GM12891 (cell line): ENCODE measurements around the gene BAD.
"Not testable (repeated sequence)": the region's sequence is repeated elsewhere in the genome, so short reads cannot be mapped to it uniquely, and the experiment has no call there.

ENCODE experiments used
- DNase-seq: peaks from one replicate; pipeline ENCODE4 v3.0.0; 2011; ENCODE audit warnings: low spot score; ENCODE audit not compliant: insufficient read length
- FAIRE-seq: peaks from 2 replicates; lab custom pipeline; 2011; peaks lifted over from hg19 to GRCh38; lab: Jason Lieb, UNC
- PAX5 ChIP-seq: IDR thresholded peaks from 2 replicates; pipeline ENCODE4 v1.6.1; 2011; ENCODE audit warnings: low read length, moderate library complexity, mild to moderate bottlenecking; ENCODE audit not compliant: insufficient read depth, severe bottlenecking
- POLR2A ChIP-seq: IDR thresholded peaks from 2 replicates; pipeline ENCODE4 v1.6.1; 2011; ENCODE audit warnings: low read depth, low read length, control low read depth
- POLR2AphosphoS5 ChIP-seq: IDR thresholded peaks from 2 replicates; pipeline ENCODE4 v1.6.1; 2011; ENCODE audit warnings: low read depth, low read length, control low read depth
- POU2F2 ChIP-seq: IDR thresholded peaks from 2 replicates; pipeline ENCODE4 v1.6.1; 2011; ENCODE audit warnings: low read depth, mild to moderate bottlenecking, control low read depth, low read length, moderate library complexity
- SPI1 ChIP-seq: IDR thresholded peaks from 2 replicates; pipeline ENCODE4 v1.6.1; 2011; ENCODE audit warnings: low read depth, low read length, control low read depth
- TAF1 ChIP-seq: IDR thresholded peaks from 2 replicates; pipeline ENCODE4 v1.6.1; 2011; ENCODE audit warnings: low read depth, low read length, control low read depth

BAD gene

GRCh38 chr11:64314805-64315561 is 30.5 kb upstream of the BAD start:
- FAIRE-seq (no peak), DNase-seq (no peak)

GRCh38 chr11:64314146-64314804 is 29.8 kb upstream of the BAD start:
- TF ChIP-seq TAF1 (no peak), PAX5 (no peak), POU2F2 (no peak), POLR2A (no peak), SPI1 (no peak), POLR2AphosphoS5 (no peak)
- DNase-seq: no peak
- no peak for FAIRE-seq

More at GRCh38 chr11:64314805-64315561, 30.5 kb upstream of the BAD start:
- TF ChIP-seq PAX5 (no peak), POU2F2 (no peak), SPI1 (no peak), POLR2A (no peak), TAF1 (no peak), POLR2AphosphoS5 (no peak)

GRCh38 chr11:64313491-64314145 is 29.2 kb upstream of the BAD start:
- FAIRE-seq (no peak), DNase-seq (no peak)
- TF ChIP-seq SPI1 (no peak), POU2F2 (no peak), TAF1 (no peak), POLR2A (no peak), POLR2AphosphoS5 (no peak), PAX5 (no peak)

- FAIRE-seq: no peak
- TF ChIP-seq POLR2A: no peak
- no peak for DNase-seq
Measured at GRCh38 chr11:64312947-64313346, 28.5 kb upstream of the BAD start.

DNA sequence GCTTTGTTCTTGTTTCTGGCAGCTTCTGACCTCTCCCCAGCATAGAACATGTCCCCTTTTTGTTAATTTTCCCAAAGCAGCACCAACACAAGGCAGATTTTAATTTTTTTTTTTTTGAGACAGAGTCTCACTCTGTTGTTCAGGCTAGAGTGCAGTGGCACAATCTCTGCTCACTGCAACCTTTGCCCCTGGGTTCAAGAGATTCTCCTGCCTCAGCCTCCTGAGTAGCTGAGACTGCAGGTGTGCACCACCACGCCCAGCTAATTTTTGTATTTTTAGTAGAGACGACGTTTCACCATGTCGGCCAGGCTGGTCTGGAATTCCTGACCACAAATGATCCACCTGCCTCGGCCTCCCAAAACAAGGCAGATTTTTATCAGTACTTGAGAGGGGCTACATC is 23.3 kb upstream of the BAD start:
- not testable (repeated sequence) for DNase-seq, FAIRE-seq

- DNase-seq: no peak
Measured at GRCh38 chr11:64306876-64307622, 22.6 kb upstream of the BAD start.

GRCh38 chr11:64306563-64306875 is 22.1 kb upstream of the BAD start:
- FAIRE-seq: no peak
- DNase-seq: no peak
- TF ChIP-seq SPI1 (no peak), POLR2AphosphoS5 (no peak), TAF1 (no peak), POLR2A (no peak), PAX5 (no peak), POU2F2 (peak; percentile 15; the same call in 1 of the 2 replicates)

More at GRCh38 chr11:64306876-64307622, 22.6 kb upstream of the BAD start:
- no peak for FAIRE-seq
- TF ChIP-seq POLR2A: no peak
- no peak for TF ChIP-seq TAF1
- no peak for TF ChIP-seq POU2F2
- TF ChIP-seq SPI1: no peak
- no peak for TF ChIP-seq POLR2AphosphoS5
- no peak for TF ChIP-seq PAX5

GRCh38 chr11:64305691-64306562 is 21.5 kb upstream of the BAD start:
- DNase-seq: no peak
- FAIRE-seq: peak; percentile 72
- TF ChIP-seq PAX5: no peak
- 0 out of 2 replicates have a peak, but pooled peaks have one; percentile 2 for TF ChIP-seq POLR2A
- TF ChIP-seq POLR2AphosphoS5: peak; percentile 43; the same call in 1 of the 2 replicates
